Left renal pelvis (tissue), 4 donors: Measurements from ENCODE around the gene INHBA. TPM values are rescaled to one million over a fixed set of nuclear protein-coding genes. Genes with fewer than 3 reads are reported as not detected.

Experiments
- DNase-seq, 4 donors: peaks; one replicate each; pipeline ENCODE4 v3.0.0-alpha.2; 2013; ENCODE audit warnings: low read depth in 4 of 4, low spot score in 3 of 4
- polyA plus RNA-seq, 4 donors: library from polyadenylated mRNA; unstranded; fragments of 120-200 nt; gene quantifications; one replicate each; pipeline ENCODE4 v1.2.1, GENCODE V29; 2013; ENCODE audit not compliant: insufficient read length in 4 of 4

Gene INHBA
- polyA plus RNA-seq, 4 donors, result 3.9 to 9.1 (median 5.9) TPM

- DNase-seq, result no peak
These were observed 12.1 kb upstream of the INHBA start for GRCh38 chr7:41715000-41715399.

GRCh38 chr7:41711283-41712064 lies 8.6 kb upstream of the INHBA start:
- no peak for DNase-seq

GRCh38 chr7:41710838-41711237 lies 7.9 kb upstream of the INHBA start:
- DNase-seq, result no peak

GRCh38 chr7:41709621-41710020 lies 6.7 kb upstream of the INHBA start:
- no peak for DNase-seq

- DNase-seq, result no peak
These were observed 5.9 kb upstream of the INHBA start for GRCh38 chr7:41708581-41709358.

GRCh38 chr7:41706228-41706930 lies 3.5 kb upstream of the INHBA start:
- DNase-seq, result no peak

GRCh38 chr7:41705109-41705901 lies 2.4 kb upstream of the INHBA start:
- peak in 2 of 4 donors; percentile 67 to 69 for DNase-seq

GRCh38 chr7:41701068-41701941 lies 1.6 kb downstream of the INHBA start:
- DNase-seq, result no peak

GRCh38 chr7:41700044-41700471 lies 2.8 kb downstream of the INHBA start:
- no peak for DNase-seq

- no peak for DNase-seq
These were observed 3.4 kb downstream of the INHBA start for GRCh38 chr7:41699516-41699915.

GRCh38 chr7:41698726-41699125 lies 4.2 kb downstream of the INHBA start:
- DNase-seq, result no peak

- DNase-seq, result no peak
These were observed 4.8 kb downstream of the INHBA start for GRCh38 chr7:41698114-41698513.

GRCh38 chr7:41696323-41696916 lies 6.5 kb downstream of the INHBA start:
- peak in 2 of 4 donors; percentile 70 to 73 for DNase-seq

- no peak for DNase-seq
These were observed 7.1 kb downstream of the INHBA start for GRCh38 chr7:41695661-41696322.

- DNase-seq, result no peak
These were observed 8.4 kb downstream of the INHBA start for GRCh38 chr7:41694495-41694894.

GRCh38 chr7:41693150-41693997 lies 9.5 kb downstream of the INHBA start:
- no peak for DNase-seq

- no peak for DNase-seq
These were observed 10.6 kb downstream of the INHBA start for GRCh38 chr7:41692251-41692650.
